C4-2B (cell line): ENCODE measurements around the gene SUGP1.

ENCODE experiments used
- CTCF ChIP-seq: fragments of 450-650 bp; conservative IDR thresholded peaks from 2 replicates; pipeline ENCODE4 v1.5.1; 2017; ENCODE audit warnings: mild to moderate bottlenecking
- ZFX ChIP-seq: fragments of 450-650 bp; IDR thresholded peaks from 2 replicates; pipeline ENCODE4 v1.6.1; 2017

GRCh38 chr19:19274146-19274545, 46.2 kb downstream of the SUGP1 start:
- TF ChIP-seq CTCF: no peak
- no peak for TF ChIP-seq ZFX
